Cardiac fibroblast (primary cell): ENCODE results near the gene ITPRIP.
A peak's percentile ranks its signal among the peaks of the same experiment; 100 is the strongest.

Experiments used
- DNase-seq, 2 donors: peaks; one replicate each; pipeline versions ENCODE4 v3.0.0 to v3.0.0-alpha.2; 2010; ENCODE audit warnings: low read depth in 2 of 2
- H3K4me3 ChIP-seq, 2 donors: replicated peaks in 1 of 2; 1 replicate in 1 of 2; 2 replicates in 1 of 2; pipeline ENCODE4 v1.5.1; 2011; ENCODE audit warnings: low read depth in 2 of 2, low read length in 2 of 2, mild to moderate bottlenecking in 2 of 2, moderate library complexity in 1 of 2
- TF ChIP-seq, protein P1 (sequence below): IDR thresholded peaks from one replicate; pipeline ENCODE4 v1.5.1; 2011; ENCODE audit warnings: low read depth, mild to moderate bottlenecking, low read length, inconsistent platforms

Gene ITPRIP

GRCh38 chr10:104317269-104317710 lies 21.0 kb downstream of the ITPRIP start:
- TF ChIP-seq, protein P1, sequence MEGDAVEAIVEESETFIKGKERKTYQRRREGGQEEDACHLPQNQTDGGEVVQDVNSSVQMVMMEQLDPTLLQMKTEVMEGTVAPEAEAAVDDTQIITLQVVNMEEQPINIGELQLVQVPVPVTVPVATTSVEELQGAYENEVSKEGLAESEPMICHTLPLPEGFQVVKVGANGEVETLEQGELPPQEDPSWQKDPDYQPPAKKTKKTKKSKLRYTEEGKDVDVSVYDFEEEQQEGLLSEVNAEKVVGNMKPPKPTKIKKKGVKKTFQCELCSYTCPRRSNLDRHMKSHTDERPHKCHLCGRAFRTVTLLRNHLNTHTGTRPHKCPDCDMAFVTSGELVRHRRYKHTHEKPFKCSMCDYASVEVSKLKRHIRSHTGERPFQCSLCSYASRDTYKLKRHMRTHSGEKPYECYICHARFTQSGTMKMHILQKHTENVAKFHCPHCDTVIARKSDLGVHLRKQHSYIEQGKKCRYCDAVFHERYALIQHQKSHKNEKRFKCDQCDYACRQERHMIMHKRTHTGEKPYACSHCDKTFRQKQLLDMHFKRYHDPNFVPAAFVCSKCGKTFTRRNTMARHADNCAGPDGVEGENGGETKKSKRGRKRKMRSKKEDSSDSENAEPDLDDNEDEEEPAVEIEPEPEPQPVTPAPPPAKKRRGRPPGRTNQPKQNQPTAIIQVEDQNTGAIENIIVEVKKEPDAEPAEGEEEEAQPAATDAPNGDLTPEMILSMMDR = no peak
- peak; percentile 82 to 84 for DNase-seq
- no peak overlapping the region for H3K4me3 ChIP-seq

DNA sequence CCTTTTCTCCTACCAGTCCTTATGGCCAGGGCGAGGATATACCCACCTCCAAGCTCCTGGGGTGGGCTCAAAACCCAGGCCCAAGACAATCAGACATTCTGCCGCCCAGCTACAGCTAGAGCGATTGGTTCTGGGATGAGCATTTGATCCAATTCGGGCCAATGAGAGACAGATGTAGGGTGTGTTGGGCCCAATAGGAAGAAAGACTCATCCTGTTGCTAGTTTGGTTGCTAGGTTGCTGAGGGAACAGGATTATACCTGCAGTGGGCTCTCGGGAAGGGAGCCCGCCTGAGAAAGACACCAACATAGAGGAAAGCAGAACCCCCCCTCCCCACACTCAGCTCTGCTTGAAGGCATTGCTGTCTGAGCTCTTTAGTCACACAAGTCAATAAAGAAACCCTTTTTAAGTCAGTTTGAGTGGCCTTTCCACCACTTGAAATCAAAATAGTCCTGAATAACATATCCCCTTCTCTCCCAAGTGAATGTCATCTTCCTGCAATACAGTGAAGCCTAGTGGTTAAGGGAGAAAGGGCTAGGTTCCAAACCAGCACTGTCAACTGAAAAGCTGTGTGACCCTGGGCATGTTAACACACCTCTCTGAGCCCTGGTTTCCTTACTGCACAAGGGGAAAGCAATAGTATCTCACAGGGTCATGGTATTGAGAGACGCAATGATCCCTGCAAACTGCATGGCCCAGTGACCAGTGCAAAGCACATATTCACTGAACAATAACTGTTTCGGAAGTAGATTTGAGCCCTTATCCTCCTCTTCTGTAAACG lies 21.8 kb downstream of the ITPRIP start:
- no peak overlapping the region for H3K4me3 ChIP-seq
- DNase-seq = no peak
- TF ChIP-seq, protein P1 = no peak

DNA sequence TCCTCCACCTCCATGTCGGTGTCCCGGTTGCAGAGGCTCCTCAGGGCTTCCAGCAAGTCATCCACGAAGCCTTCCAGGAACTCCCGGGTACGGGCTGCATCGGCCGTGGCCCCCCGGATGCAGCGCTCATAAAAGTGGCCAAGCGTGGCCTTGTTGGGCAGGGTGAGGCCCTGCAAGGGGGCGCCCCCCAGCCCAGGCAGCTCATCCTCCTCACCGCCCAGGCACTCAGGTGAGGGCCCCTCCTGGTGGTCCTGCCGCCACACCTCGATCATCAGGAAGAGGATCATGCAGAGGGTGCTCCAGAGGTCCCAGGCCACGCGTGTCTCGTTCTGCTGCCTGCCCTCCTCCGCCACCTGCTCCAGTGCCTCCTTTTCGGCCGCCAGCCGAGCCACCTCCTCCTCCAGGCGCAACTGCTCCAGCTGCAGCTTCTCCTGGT lies 22.8 kb downstream of the ITPRIP start:
- TF ChIP-seq, protein P1 = no peak
- no peak for DNase-seq
- no peak overlapping the region for H3K4me3 ChIP-seq

GRCh38 chr10:104314591-104315485 lies 23.4 kb downstream of the ITPRIP start:
- TF ChIP-seq, protein P1 = no peak
- DNase-seq = no peak
- H3K4me3 ChIP-seq = no peak overlapping the region

DNA sequence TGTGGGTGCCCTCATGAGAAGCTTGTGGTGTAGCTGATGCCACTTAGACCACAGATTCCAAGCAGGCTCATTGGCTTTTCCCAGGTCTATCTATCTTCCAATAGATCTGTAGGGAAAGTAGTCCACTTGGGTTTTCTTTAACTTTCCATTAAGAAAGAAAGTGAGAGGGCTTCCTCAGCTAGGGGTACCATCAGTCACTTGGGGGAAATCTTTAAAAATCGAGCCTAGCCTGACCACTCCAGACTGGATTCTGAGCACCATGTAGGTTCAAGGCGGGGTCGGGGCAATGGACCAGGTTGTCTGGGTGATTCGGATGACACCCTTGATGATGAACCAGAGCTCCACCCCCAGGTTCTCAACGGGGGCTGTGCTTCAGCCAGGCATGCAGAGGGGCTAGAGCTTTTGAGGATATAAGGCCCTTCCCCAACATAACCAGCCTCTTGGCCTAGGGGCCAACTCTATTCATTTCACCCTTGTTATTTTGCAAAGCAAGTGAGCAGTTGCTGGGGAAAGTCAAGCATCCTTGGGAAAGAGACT lies 27.0 kb downstream of the ITPRIP start:
- no peak for DNase-seq
- TF ChIP-seq, protein P1 = no peak
- H3K4me3 ChIP-seq = no peak overlapping the region

GRCh38 chr10:104309980-104310978 lies 28.0 kb downstream of the ITPRIP start:
- peak; percentile 85 to 96 for DNase-seq
- no peak overlapping the region for H3K4me3 ChIP-seq
- TF ChIP-seq, protein P1 = no peak
